HG03097 (cell line): ENCODE results near the gene ANO2.

Experiments
- ATAC-seq: cut with Tn5 transposase; IDR thresholded peaks from one replicate; pipeline ENCODE4 v1.9.1; 2021; ENCODE audit not compliant: unreplicated experiment, low FRiP score

ANO2 gene

GRCh38 chr12:5737778-5738177 lies 207.3 kb downstream of the ANO2 start:
- no peak for ATAC-seq

GRCh38 chr12:5736527-5736926 lies 208.5 kb downstream of the ANO2 start:
- ATAC-seq, result no peak

- no peak for ATAC-seq
Measured at GRCh38 chr12:5736016-5736415, 209.0 kb downstream of the ANO2 start.

GRCh38 chr12:5733916-5734315 lies 211.1 kb downstream of the ANO2 start:
- no peak for ATAC-seq

- no peak for ATAC-seq
Measured at GRCh38 chr12:5733136-5733755, 211.8 kb downstream of the ANO2 start.

- no peak for ATAC-seq
Measured at GRCh38 chr12:5730962-5731361, 214.1 kb downstream of the ANO2 start.

- no peak for ATAC-seq
Measured at GRCh38 chr12:5723711-5724252, 221.3 kb downstream of the ANO2 start.

- no peak for ATAC-seq
Measured at GRCh38 chr12:5723071-5723470, 222.0 kb downstream of the ANO2 start.

- ATAC-seq, result no peak
Measured at GRCh38 chr12:5720381-5721005, 224.6 kb downstream of the ANO2 start.

GRCh38 chr12:5718680-5719079 lies 226.4 kb downstream of the ANO2 start:
- ATAC-seq, result no peak

- no peak for ATAC-seq
Measured at GRCh38 chr12:5718073-5718472, 227.0 kb downstream of the ANO2 start.

GRCh38 chr12:5716976-5717375 lies 228.1 kb downstream of the ANO2 start:
- ATAC-seq, result no peak

GRCh38 chr12:5716201-5716600 lies 228.9 kb downstream of the ANO2 start:
- ATAC-seq, result no peak

GRCh38 chr12:5715021-5715420 lies 230.0 kb downstream of the ANO2 start:
- no peak for ATAC-seq

- ATAC-seq, result no peak
Measured at GRCh38 chr12:5713599-5714081, 231.4 kb downstream of the ANO2 start.

GRCh38 chr12:5710260-5710878 lies 234.7 kb downstream of the ANO2 start:
- ATAC-seq, result no peak

GRCh38 chr12:5708371-5708770 lies 236.7 kb downstream of the ANO2 start:
- no peak for ATAC-seq

- no peak for ATAC-seq
Measured at GRCh38 chr12:5706247-5706646, 238.8 kb downstream of the ANO2 start.

- ATAC-seq, result no peak
Measured at GRCh38 chr12:5705791-5706190, 239.3 kb downstream of the ANO2 start.

GRCh38 chr12:5694759-5695409 lies 250.2 kb downstream of the ANO2 start:
- ATAC-seq, result no peak

- no peak for ATAC-seq
Measured at GRCh38 chr12:5692850-5693249, 252.2 kb downstream of the ANO2 start.
